GM12878 (cell line): Measurements from ENCODE around the gene OR52E1. TPM values are rescaled to one million over a fixed set of nuclear protein-coding genes. Genes with fewer than 3 reads are reported as not detected.
A peak's percentile ranks its signal among the peaks of the same experiment; 100 is the strongest.

ENCODE experiments used
- ATAC-seq: fragments of 200-7000 bp; cut with Tn5 transposase; 3 replicates; pipeline ENCODE4 v1.9.1; 2020; ENCODE audit warnings: mild to moderate bottlenecking, moderate library complexity
- BruUV-seq: library from RNA; stranded (reverse); fragments of 400-500 nt; replicated peaks from 2 replicates; lab custom pipeline; 2021; lab: Mats Ljungman, UMichigan
- CTCF ChIA-PET: fragments of 300-600 bp; sonication (Branson Sonifier 250); formaldehyde crosslinking; extraction: SDS; loops from one replicate; lab custom pipeline; 2021; ENCODE audit warnings: inconsistent platforms; lab: Yijun Ruan, JAX
- POLR2A ChIA-PET: fragments of 350-600 bp; formaldehyde crosslinking; extraction: SDS; loops from one replicate; lab custom pipeline; 2021; ENCODE audit warnings: inconsistent platforms; lab: Charles Lee
- RAD21 ChIA-PET: fragments of 300-600 bp; sonication (Branson Sonifier 250); formaldehyde crosslinking; loops from one replicate; lab custom pipeline; 2023; ENCODE audit warnings: antibody characterized with exemption; ENCODE audit not compliant: unreplicated experiment; lab: Charles Lee
- SMC1A ChIA-PET: fragments of 300-600 bp; sonication (Branson Sonifier 250); formaldehyde crosslinking; loops from one replicate; lab custom pipeline; 2023; ENCODE audit not compliant: unreplicated experiment, uncharacterized antibody; lab: Charles Lee
- DNase-seq: peaks from one replicate; pipeline ENCODE4 v3.0.0-alpha.2; 2011; ENCODE audit warnings: low read depth, low spot score
- FAIRE-seq: peaks from 3 replicates; lab custom pipeline; 2011; peaks lifted over from hg19 to GRCh38; lab: Jason Lieb, UNC
- H2AFZ ChIP-seq: 2 replicates; pipeline ENCODE4 v1.6.0; 2011; ENCODE audit warnings: low read depth, low read length, control low read depth; ENCODE audit not compliant: control insufficient read depth
- H3K27ac ChIP-seq: 2 replicates; pipeline ENCODE4 v1.5.1; 2011; ENCODE audit warnings: control low read depth; ENCODE audit not compliant: control insufficient read depth, insufficient read depth
- H3K27me3 ChIP-seq, 2 experiments: replicated peaks in 1 of 2; 2 replicates each; pipeline versions ENCODE4 v1.6.0 to v1.6.1; 2011; ENCODE audit warnings: low read length in 1 of 2; ENCODE audit not compliant: control insufficient read depth in 2 of 2, insufficient read depth in 2 of 2
- H3K36me3 ChIP-seq, 2 experiments: 2 replicates each; pipeline ENCODE4 v1.5.1; 2011; ENCODE audit warnings: low read length in 1 of 2; ENCODE audit not compliant: control insufficient read depth in 2 of 2, insufficient read depth in 2 of 2
- H3K4me1 ChIP-seq: 2 replicates; pipeline ENCODE4 v1.6.1; 2011; ENCODE audit warnings: mild to moderate bottlenecking, low read length, moderate library complexity, mixed read lengths; ENCODE audit not compliant: control insufficient read depth, insufficient read depth
- H3K4me2 ChIP-seq: 2 replicates; pipeline ENCODE4 v1.6.0; 2011; ENCODE audit warnings: control low read depth; ENCODE audit not compliant: control insufficient read depth, insufficient read depth
- H3K4me3 ChIP-seq: fragments of 200-600 bp; sonication (generic); 2 replicates; pipeline ENCODE4 v1.5.1; 2016
- H3K79me2 ChIP-seq: 2 replicates; pipeline ENCODE4 v1.6.0; 2011; ENCODE audit warnings: low read length; ENCODE audit not compliant: control insufficient read depth, insufficient read depth
- H3K9ac ChIP-seq: 2 replicates; pipeline ENCODE4 v1.8.0; 2011; ENCODE audit warnings: low read length, control low read depth, mixed read lengths; ENCODE audit not compliant: control insufficient read depth, insufficient read depth
- H3K9me3 ChIP-seq: replicated peaks from 3 replicates; pipeline ENCODE4 v1.5.1; 2011; ENCODE audit warnings: mild to moderate bottlenecking, low read length; ENCODE audit not compliant: control insufficient read depth, insufficient read depth
- H4K20me1 ChIP-seq: 2 replicates; pipeline ENCODE4 v1.6.0; 2011; ENCODE audit not compliant: control insufficient read depth, insufficient read depth
- BHLHE40 ChIP-seq, 2 experiments: fragments of 450-650 bp in 1 of 2; IDR thresholded peaks; 2 replicates each; pipeline ENCODE4 v1.6.1; 2011 to 2017; ENCODE audit warnings: low read depth in 2 of 2, borderline replicate concordance in 1 of 2, improper control_type of control experiment in 1 of 2, low read length in 1 of 2, mild to moderate bottlenecking in 1 of 2
- CREB1 ChIP-seq: IDR thresholded peaks from 2 replicates; pipeline ENCODE4 v1.6.1; 2012; ENCODE audit warnings: low read depth, mild to moderate bottlenecking, inconsistent platforms
- E4F1 ChIP-seq: fragments of 450-650 bp; IDR thresholded peaks from 2 replicates; pipeline ENCODE4 v1.6.1; 2018; ENCODE audit warnings: borderline replicate concordance, mild to moderate bottlenecking; ENCODE audit not compliant: partially characterized antibody
- PML ChIP-seq: IDR thresholded peaks from 2 replicates; pipeline ENCODE4 v1.6.1; 2012; ENCODE audit warnings: low read length, inconsistent platforms
- RAD51 ChIP-seq: fragments of 450-650 bp; IDR thresholded peaks from 2 replicates; pipeline ENCODE4 v1.6.1; 2016; ENCODE audit warnings: moderate library complexity, mild to moderate bottlenecking, inconsistent platforms
- SPI1 ChIP-seq: IDR thresholded peaks from 2 replicates; pipeline ENCODE4 v1.6.1; 2011; ENCODE audit warnings: low read depth, mild to moderate bottlenecking, low read length, moderate library complexity, borderline replicate concordance; ENCODE audit not compliant: insufficient read depth
- TARDBP ChIP-seq: IDR thresholded peaks from 2 replicates; pipeline ENCODE4 v1.6.1; 2016; ENCODE audit warnings: borderline replicate concordance
- ZNF384 ChIP-seq: IDR thresholded peaks from 2 replicates; pipeline ENCODE4 v1.6.1; 2012; ENCODE audit warnings: low read depth, mild to moderate bottlenecking, low read length, improper control_type of control experiment, borderline replicate concordance
- whole genome bisulfite sequencing: methylation state at CpG from one replicate; pipeline ENCODE4 v1.1.6; 2016; ENCODE audit warnings: low lambda C conversion rate; ENCODE audit not compliant: insufficient replicate concordance, insufficient coverage; ENCODE audit errors: missing lambda C conversion rate; 5-methylcytosine and 5-hydroxymethylcytosine counted together
- in situ Hi-C: fragments of 300-500 bp; cut with MboI; formaldehyde crosslinking; loops from 9 replicates; pipeline ENCODE4 v1.14.3; 2018; ENCODE audit warnings: mixed read lengths
- intact Hi-C: fragments of 100-400 bp; cut with micrococcal nuclease; formaldehyde crosslinking; loops from one replicate; pipeline ENCODE4 v1.14.2; 2022; ENCODE audit not compliant: unreplicated experiment
- polyA plus RNA-seq, 11 experiments: library from polyadenylated mRNA; depleted of rRNA in 4 of 11; unstranded in 6 of 11; stranded (reverse) in 5 of 11; fragments of >200 nt; fragmentation: Nextera tagmentation in 4 of 11; fragmentation: Illumina TruSeq in 1 of 11; extraction: Ambion mirVana in 4 of 11; extraction: Trizol in 1 of 11; gene quantifications; 1 replicate in 1 of 11; 2 replicates in 10 of 11; pipeline versions ENCODE4 v1.2.1 to v1.2.3, GENCODE V29; 2011 to 2016; ENCODE audit warnings: inconsistent platforms in 2 of 11, missing spikeins in 2 of 11, low read depth in 1 of 11
- total RNA-seq, 4 experiments: library from RNA; depleted of rRNA in 3 of 4; stranded (reverse); fragments of >200 nt in 3 of 4; fragmentation: Illumina TruSeq in 1 of 4; extraction: Trizol in 1 of 4; gene quantifications; 2 replicates each; pipeline versions ENCODE4 v1.2.1 to v1.2.3, GENCODE V29; 2013 to 2021
- TF ChIP-seq, protein P1 (sequence below): fragments of 450-650 bp; IDR thresholded peaks from 2 replicates; pipeline ENCODE4 v1.6.1; 2018; ENCODE audit warnings: mild to moderate bottlenecking, low read depth, moderate library complexity; ENCODE audit not compliant: partially characterized antibody
- TF ChIP-seq, protein P2 (sequence below): IDR thresholded peaks from 2 replicates; pipeline ENCODE4 v1.6.1; 2011; ENCODE audit warnings: mild to moderate bottlenecking, low read depth, low read length, moderate library complexity; ENCODE audit not compliant: insufficient replicate concordance

OR52E1 gene
- total and polyA plus RNA-seq, 10 of the 15 experiments (the other 5 are each of a cell fraction or from before 2014, with no cell fraction given): not detected

DNA sequence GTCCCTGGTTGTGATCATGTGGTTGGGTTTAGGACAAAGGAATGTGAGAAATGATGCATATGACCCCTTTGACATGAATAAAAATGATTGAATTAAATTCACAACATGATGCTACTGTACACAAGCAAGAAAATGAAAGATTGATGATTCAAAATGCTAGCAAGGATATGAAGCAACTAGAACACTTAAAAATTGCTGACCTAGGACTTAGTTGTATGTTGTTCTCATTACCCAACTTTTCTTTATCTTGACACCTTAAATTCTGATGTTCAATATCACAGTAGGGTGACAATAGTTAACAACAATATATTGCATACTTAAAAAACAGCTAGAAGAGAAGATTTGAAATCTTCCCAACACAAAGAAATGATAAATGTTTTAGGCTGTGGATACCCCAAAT, 48.2 kb downstream of the OR52E1 start:
- H3K79me2 ChIP-seq: no peaks in the 10 kb centered on the region
- intact Hi-C loops: no loop called here
- no peak for TF ChIP-seq ZNF384
- no peak for TF ChIP-seq TARDBP
- TF ChIP-seq CREB1: no peak
- TF ChIP-seq, all 136 proteins: peak for 0
- H4K20me1 ChIP-seq: no peaks in the 10 kb centered on the region
- H3K4me1 ChIP-seq: no peaks in the 10 kb centered on the region
- H3K27ac ChIP-seq: no peak overlapping the region
- ChIA-PET CTCF (no interaction called here), RAD21 (no interaction called here), POLR2A (no interaction called here), SMC1A (no interaction called here)
- no TSS peak for BruUV-seq
- DNase-seq: no peak
- H3K36me3 ChIP-seq: no peaks in the 10 kb centered on the region
- H3K9ac ChIP-seq: no peak overlapping the region
- H3K4me2 ChIP-seq: no peak overlapping the region
- no peak overlapping the region for H3K4me3 ChIP-seq
- peak; percentile 7 for FAIRE-seq
- no peak overlapping the region for H2AFZ ChIP-seq
- in situ Hi-C loops: no loop called here
- ATAC-seq: no peak
- no peaks in the 10 kb centered on the region for H3K27me3 ChIP-seq
- H3K9me3 ChIP-seq: no peaks in the 10 kb centered on the region

GRCh38 chr11:5118893-5119292, 49.5 kb downstream of the OR52E1 start:
- ATAC-seq (no peak), FAIRE-seq (no peak), DNase-seq (no peak)
- Histone ChIP-seq H2AFZ (no peak overlapping the region), H4K20me1 (no peaks in the 10 kb centered on the region), H3K36me3 (no peaks in the 10 kb centered on the region), H3K27ac (no peak overlapping the region), H3K4me3 (no peak overlapping the region), H3K4me2 (no peak overlapping the region), H3K27me3 (no peaks in the 10 kb centered on the region), H3K79me2 (no peaks in the 10 kb centered on the region), H3K9me3 (no peaks in the 10 kb centered on the region), H3K4me1 (no peaks in the 10 kb centered on the region), H3K9ac (no peak overlapping the region)
- intact Hi-C loops: no loop called here
- WGBS: 83% methylated on average over 1 of the region's 1 CpG
- BruUV-seq: no TSS peak
- ChIA-PET POLR2A (no interaction called here), RAD21 (no interaction called here), SMC1A (no interaction called here), CTCF (no interaction called here)
- in situ Hi-C loops: no loop called here
- TF ChIP-seq BHLHE40 (IDR thresholded peaks at IDR 0.05; ENCODE audit: borderline replicate concordance in 1 of 2, low read depth in 2 of 2, low read length in 1 of 2): no peak
- no peak for TF ChIP-seq PML
- no peak for TF ChIP-seq E4F1
- TF ChIP-seq RAD51: no peak
- no peak for TF ChIP-seq SPI1
- TF ChIP-seq, protein P1, sequence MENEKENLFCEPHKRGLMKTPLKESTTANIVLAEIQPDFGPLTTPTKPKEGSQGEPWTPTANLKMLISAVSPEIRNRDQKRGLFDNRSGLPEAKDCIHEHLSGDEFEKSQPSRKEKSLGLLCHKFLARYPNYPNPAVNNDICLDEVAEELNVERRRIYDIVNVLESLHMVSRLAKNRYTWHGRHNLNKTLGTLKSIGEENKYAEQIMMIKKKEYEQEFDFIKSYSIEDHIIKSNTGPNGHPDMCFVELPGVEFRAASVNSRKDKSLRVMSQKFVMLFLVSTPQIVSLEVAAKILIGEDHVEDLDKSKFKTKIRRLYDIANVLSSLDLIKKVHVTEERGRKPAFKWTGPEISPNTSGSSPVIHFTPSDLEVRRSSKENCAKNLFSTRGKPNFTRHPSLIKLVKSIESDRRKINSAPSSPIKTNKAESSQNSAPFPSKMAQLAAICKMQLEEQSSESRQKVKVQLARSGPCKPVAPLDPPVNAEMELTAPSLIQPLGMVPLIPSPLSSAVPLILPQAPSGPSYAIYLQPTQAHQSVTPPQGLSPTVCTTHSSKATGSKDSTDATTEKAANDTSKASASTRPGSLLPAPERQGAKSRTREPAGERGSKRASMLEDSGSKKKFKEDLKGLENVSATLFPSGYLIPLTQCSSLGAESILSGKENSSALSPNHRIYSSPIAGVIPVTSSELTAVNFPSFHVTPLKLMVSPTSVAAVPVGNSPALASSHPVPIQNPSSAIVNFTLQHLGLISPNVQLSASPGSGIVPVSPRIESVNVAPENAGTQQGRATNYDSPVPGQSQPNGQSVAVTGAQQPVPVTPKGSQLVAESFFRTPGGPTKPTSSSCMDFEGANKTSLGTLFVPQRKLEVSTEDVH: no peak
- TF ChIP-seq, protein P2, sequence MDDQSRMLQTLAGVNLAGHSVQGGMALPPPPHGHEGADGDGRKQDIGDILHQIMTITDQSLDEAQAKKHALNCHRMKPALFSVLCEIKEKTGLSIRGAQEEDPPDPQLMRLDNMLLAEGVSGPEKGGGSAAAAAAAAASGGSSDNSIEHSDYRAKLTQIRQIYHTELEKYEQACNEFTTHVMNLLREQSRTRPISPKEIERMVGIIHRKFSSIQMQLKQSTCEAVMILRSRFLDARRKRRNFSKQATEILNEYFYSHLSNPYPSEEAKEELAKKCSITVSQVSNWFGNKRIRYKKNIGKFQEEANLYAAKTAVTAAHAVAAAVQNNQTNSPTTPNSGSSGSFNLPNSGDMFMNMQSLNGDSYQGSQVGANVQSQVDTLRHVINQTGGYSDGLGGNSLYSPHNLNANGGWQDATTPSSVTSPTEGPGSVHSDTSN: no peak
